Loucy (cell line): Measurements from ENCODE around the gene CERS6.
"Not testable (repeated sequence)": the region's sequence is repeated elsewhere in the genome, so short reads cannot be mapped to it uniquely, and the experiment has no call there.

Source experiments
- EZH2phosphoT487 ChIP-seq: fragments of 200-600 bp; IDR thresholded peaks from 2 replicates; pipeline ENCODE4 v1.6.1; 2018; ENCODE audit warnings: antibody characterized with exemption, mild to moderate bottlenecking, moderate library complexity, borderline replicate concordance
- TF ChIP-seq, protein P1 (sequence below): fragments of 200-600 bp; sonication (generic); conservative IDR thresholded peaks from 2 replicates; pipeline ENCODE4 v1.5.1; 2014; ENCODE audit warnings: mild to moderate bottlenecking, antibody characterized with exemption, low read length

DNA sequence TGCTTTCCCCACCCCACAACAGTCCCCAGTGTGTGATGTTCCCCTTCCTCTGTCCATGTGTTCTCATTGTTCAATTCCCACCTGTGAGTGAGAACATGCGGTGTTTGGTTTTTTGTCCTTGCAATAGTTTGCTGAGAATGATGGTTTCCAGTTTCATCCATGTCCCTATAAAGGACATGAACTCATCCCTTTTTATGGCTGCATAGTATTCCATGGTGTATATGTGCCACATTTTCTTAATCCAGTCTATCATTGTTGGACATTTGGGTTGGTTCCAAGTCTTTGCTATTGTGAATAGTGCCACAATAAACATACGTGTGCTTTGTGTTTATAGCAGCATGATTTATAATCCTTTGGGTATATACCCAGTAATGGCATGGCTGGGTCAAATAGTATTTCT, 335.1 kb downstream of the CERS6 start:
- TF ChIP-seq, protein P1, sequence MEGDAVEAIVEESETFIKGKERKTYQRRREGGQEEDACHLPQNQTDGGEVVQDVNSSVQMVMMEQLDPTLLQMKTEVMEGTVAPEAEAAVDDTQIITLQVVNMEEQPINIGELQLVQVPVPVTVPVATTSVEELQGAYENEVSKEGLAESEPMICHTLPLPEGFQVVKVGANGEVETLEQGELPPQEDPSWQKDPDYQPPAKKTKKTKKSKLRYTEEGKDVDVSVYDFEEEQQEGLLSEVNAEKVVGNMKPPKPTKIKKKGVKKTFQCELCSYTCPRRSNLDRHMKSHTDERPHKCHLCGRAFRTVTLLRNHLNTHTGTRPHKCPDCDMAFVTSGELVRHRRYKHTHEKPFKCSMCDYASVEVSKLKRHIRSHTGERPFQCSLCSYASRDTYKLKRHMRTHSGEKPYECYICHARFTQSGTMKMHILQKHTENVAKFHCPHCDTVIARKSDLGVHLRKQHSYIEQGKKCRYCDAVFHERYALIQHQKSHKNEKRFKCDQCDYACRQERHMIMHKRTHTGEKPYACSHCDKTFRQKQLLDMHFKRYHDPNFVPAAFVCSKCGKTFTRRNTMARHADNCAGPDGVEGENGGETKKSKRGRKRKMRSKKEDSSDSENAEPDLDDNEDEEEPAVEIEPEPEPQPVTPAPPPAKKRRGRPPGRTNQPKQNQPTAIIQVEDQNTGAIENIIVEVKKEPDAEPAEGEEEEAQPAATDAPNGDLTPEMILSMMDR = not testable (repeated sequence)
- TF ChIP-seq EZH2phosphoT487 = not testable (repeated sequence)
